GM21529 (cell line): ENCODE results near the gene PLEKHA8.

Source experiments
- ATAC-seq: cut with Tn5 transposase; IDR thresholded peaks from one replicate; pipeline ENCODE4 v1.9.1; 2021; ENCODE audit not compliant: unreplicated experiment

The PLEKHA8 gene

GRCh38 chr7:30166155-30166840 lies 138.1 kb downstream of the PLEKHA8 start:
- ATAC-seq = no peak

- no peak for ATAC-seq
Measured at GRCh38 chr7:30166841-30167235, 138.6 kb downstream of the PLEKHA8 start.

- ATAC-seq = no peak
Measured at GRCh38 chr7:30167901-30168300, 139.7 kb downstream of the PLEKHA8 start.

GRCh38 chr7:30168835-30169573 lies 140.8 kb downstream of the PLEKHA8 start:
- ATAC-seq = no peak

GRCh38 chr7:30169579-30169978 lies 141.4 kb downstream of the PLEKHA8 start:
- no peak for ATAC-seq

- ATAC-seq = no peak
Measured at GRCh38 chr7:30170476-30171205, 142.4 kb downstream of the PLEKHA8 start.

- no peak for ATAC-seq
Measured at GRCh38 chr7:30171766-30172447, 143.7 kb downstream of the PLEKHA8 start.

- no peak for ATAC-seq
Measured at GRCh38 chr7:30172451-30172850, 144.2 kb downstream of the PLEKHA8 start.

GRCh38 chr7:30173058-30173897 lies 145.1 kb downstream of the PLEKHA8 start:
- no peak for ATAC-seq

GRCh38 chr7:30175180-30175579 lies 147.0 kb downstream of the PLEKHA8 start:
- no peak for ATAC-seq

GRCh38 chr7:30175636-30176147 lies 147.5 kb downstream of the PLEKHA8 start:
- no peak for ATAC-seq

GRCh38 chr7:30176463-30177109 lies 148.4 kb downstream of the PLEKHA8 start:
- ATAC-seq = no peak

- no peak for ATAC-seq
Measured at GRCh38 chr7:30177186-30177585, 149.0 kb downstream of the PLEKHA8 start.

- no peak for ATAC-seq
Measured at GRCh38 chr7:30177965-30178364, 149.8 kb downstream of the PLEKHA8 start.

- ATAC-seq = peak; percentile 86
Measured at GRCh38 chr7:30178748-30179436, 150.7 kb downstream of the PLEKHA8 start.
